Coronary artery (tissue), 2 donors: ENCODE measurements around the gene SLC9A3.

Source experiments
- DNase-seq: peaks from one replicate; pipeline ENCODE4 v3.0.0-alpha.2; 2017; ENCODE audit warnings: low spot score
- H3K27ac ChIP-seq, 2 donors: fragments of 200-600 bp; sonication (generic); one replicate each; pipeline ENCODE4 v1.5.1; 2016 to 2019
- H3K4me3 ChIP-seq: fragments of 200-600 bp; sonication (generic); 2 replicates; pipeline ENCODE4 v1.5.1; 2016; ENCODE audit warnings: mild to moderate bottlenecking, moderate library complexity
- CTCF ChIP-seq: fragments of 200-600 bp; sonication (generic); IDR thresholded peaks from one replicate; pipeline ENCODE4 v1.5.1; 2019; ENCODE audit warnings: antibody characterized with exemption

SLC9A3 gene

GRCh38 chr5:530001-530955 is 6.0 kb upstream of the SLC9A3 start:
- no peak overlapping the region for H3K27ac ChIP-seq
- DNase-seq: no peak
- H3K4me3 ChIP-seq: no peak overlapping the region
- TF ChIP-seq CTCF: no peak

- peak overlapping the region; percentile 45 for H3K4me3 ChIP-seq
Measured at GRCh38 chr5:528629-529511, 4.6 kb upstream of the SLC9A3 start.

GRCh38 chr5:527646-528628 is 3.7 kb upstream of the SLC9A3 start:
- DNase-seq: no peak
- TF ChIP-seq CTCF: no peak
- no peak overlapping the region for H3K27ac ChIP-seq
- H3K4me3 ChIP-seq: peak overlapping the region; percentile 45

More at GRCh38 chr5:528629-529511, 4.6 kb upstream of the SLC9A3 start:
- no peak for TF ChIP-seq CTCF
- no peak for DNase-seq
- no peak overlapping the region for H3K27ac ChIP-seq

GRCh38 chr5:526456-527088 is 2.3 kb upstream of the SLC9A3 start:
- no peak for TF ChIP-seq CTCF
- H3K27ac ChIP-seq: no peak overlapping the region
- H3K4me3 ChIP-seq: no peak overlapping the region
- DNase-seq: no peak

- no peak for TF ChIP-seq CTCF
- no peak overlapping the region for H3K27ac ChIP-seq
- DNase-seq: no peak
Measured at GRCh38 chr5:525916-526315, 1.7 kb upstream of the SLC9A3 start.

More at GRCh38 chr5:525916-526315, 1.7 kb upstream of the SLC9A3 start:
- no peak overlapping the region for H3K4me3 ChIP-seq
